ENCODE results near the gene WDR76.

Gene WDR76

DNA sequence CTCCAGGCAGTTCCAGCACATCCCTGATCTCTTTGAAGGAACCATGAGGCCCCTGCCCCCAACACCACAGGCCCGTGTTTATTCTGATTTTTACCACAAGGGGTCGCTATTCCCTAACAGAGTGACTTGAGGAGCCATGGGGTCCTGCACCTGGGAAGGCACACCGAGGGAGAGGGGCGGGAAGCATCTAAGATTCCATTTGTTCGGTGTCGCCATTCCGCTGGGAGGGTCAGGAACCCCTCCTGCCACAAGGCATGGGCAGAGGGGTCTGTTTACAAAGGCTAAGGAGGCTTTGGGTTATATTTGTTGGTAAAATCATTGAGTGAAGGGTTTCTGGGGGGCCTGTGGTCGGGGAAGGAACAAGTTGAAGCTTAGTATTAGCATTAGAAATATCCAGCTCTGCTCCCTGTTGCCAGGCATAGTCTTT, 77.1 kb downstream of the WDR76 start:
- Histone ChIP-seq H3K27ac (no peak overlapping the region), H3K4me3 (no peak overlapping the region)

DNA sequence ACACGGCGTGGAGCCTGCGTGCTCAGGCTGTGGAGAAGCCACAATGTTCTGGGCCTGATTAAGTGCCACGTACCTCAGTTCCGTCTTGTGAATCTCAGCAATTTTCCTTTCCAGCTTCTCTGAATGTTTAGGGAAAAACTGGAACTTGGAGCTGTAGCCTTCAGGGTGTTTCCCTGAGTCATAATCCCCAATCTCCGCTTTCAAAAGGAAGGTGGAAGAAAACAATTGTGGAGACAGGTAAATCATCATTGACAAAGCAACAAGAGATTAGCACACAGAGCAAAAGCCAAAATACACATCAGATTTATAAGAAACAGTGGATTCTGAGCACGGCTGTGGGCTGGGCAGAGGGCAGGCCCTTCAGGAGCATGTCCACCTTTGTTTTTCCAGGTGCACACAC, 79.0 kb downstream of the WDR76 start:
- no peak overlapping the region for H3K4me3 ChIP-seq
- H3K27ac ChIP-seq = no peak overlapping the region

DNA sequence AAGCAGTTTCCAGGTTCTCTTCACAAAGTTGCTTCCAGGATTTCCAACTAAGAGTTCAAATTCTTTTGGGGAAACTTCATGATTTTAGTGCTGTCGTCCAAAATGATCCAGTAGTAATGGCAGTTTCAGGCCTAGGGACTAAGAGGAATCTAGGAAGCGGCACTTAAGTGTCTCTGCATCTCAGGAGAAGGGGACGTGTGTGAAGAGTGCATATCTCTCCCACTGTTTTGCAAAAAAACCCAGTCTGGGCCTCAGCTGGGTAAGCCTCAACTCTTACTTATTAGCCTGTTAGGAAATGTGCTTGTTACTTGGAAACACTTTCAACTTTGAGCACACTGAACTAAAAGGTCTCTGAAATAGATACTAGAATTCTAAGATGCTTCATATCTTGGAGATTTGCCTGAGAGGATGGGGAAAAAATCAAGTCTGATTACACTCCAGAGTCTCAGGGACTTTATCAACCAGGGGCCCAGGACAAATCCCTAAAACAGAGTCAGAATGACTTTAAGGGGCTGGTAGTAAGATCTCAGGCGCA, 81.8 kb downstream of the WDR76 start:
- Histone ChIP-seq H3K4me3 (no peak overlapping the region), H3K27ac (no peak overlapping the region)

GRCh38 chr15:43911235-43911781, 84.5 kb downstream of the WDR76 start:
- no peak overlapping the region for H3K4me3 ChIP-seq
- no peak overlapping the region for H3K27ac ChIP-seq

GRCh38 chr15:43912208-43912607, 85.4 kb downstream of the WDR76 start:
- H3K4me3 ChIP-seq = no peak overlapping the region
- no peak overlapping the region for H3K27ac ChIP-seq

DNA sequence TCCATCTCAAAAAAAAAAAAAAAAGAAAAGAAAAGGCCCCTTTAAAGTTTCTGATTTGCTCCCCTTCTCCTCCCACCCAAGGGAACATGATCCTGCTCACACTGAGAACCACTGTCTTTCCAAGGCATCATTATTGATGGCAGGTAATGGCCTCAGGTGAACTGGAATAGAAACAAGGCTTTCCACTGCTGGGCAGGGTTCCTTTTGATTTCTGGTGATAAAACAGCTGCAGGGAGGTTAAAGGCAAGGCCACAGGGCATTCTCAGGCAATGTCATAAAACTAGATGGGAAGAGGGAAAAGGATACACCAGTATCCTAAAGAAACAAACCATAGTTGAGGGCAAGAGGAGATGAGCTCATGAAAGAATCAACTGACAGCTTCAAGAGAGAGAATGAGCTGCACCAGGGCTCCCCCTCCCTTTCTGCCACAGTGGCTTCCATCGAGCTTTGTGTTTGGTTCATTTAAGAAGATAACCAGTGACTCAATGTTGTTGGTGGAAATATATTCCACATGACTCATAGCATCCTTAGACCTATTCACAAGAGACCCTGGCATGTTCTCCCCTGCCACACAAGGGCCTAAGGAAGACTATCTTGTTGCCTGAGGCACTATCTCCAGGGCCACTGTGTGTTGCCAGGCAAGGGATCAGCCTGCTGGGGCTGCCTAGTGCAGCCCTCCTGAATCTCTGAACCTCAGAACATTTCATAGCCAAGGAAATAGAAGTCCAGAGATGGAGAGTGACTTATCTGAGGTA, 86.4 kb downstream of the WDR76 start:
- H3K27ac ChIP-seq = peak overlapping the region in 2 of 21 experiments; percentile 27

GRCh38 chr15:43913941-43914340, 87.1 kb downstream of the WDR76 start:
- no peak overlapping the region for H3K4me3 ChIP-seq
- peak overlapping the region in 1 of 21 experiments; percentile 27 for H3K27ac ChIP-seq

More for the DNA sequence above, 86.4 kb downstream of the WDR76 start:
- no peak overlapping the region for H3K4me3 ChIP-seq

GRCh38 chr15:43915631-43916325, 89.0 kb downstream of the WDR76 start:
- H3K4me3 ChIP-seq = no peak overlapping the region
- H3K27ac ChIP-seq = no peak overlapping the region

DNA sequence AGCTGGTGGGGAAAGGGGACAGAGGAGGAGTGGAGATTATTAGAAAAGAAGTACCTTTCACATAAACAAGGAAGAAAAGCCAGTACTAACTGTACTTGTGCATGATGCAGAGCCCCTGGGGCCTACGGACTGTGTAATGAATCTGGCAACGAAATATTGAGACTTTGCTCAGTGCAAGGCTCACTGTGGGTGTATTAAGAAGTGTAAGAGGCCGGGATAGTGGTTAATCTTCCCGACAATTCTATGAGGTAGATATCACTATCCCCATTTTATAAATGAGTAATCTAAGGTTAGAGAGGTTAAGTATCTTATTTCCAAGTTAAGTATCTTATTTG, 89.5 kb downstream of the WDR76 start:
- Histone ChIP-seq H3K4me3 (no peak overlapping the region), H3K27ac (no peak overlapping the region)

Measured in skin epidermis (tissue), 12 donors.